ENCODE data around the gene AP3B2.

- TF ChIP-seq EZH2 (IDR thresholded peaks at IDR 0.05; ENCODE audit: insufficient read depth, poor library complexity, severe bottlenecking) (no peak), EZH2phosphoT487 (IDR thresholded peaks at IDR 0.05; ENCODE audit: insufficient read depth, low read depth) (no peak)
These were observed 61.8 kb downstream of the AP3B2 start for GRCh38 chr15:82647835-82648256.

Measured in GM23248 (cell line).